Stimulated activated CD8-positive, alpha-beta memory T cell treated with anti-CD3 and anti-CD28 coated beads, Interleukin-7, amount 100 ng/mL, for 48 hours (primary cell): ENCODE measurements around the gene SMNDC1.
"Not testable (repeated sequence)": the region's sequence is repeated elsewhere in the genome, so short reads cannot be mapped to it uniquely, and the experiment has no call there.

Source experiments
- DNase-seq, 2 donors: peaks; one replicate each; pipeline ENCODE4 v3.0.0-alpha.2; 2020; ENCODE audit warnings: low read depth in 1 of 2; ENCODE audit errors: extremely low read depth in 1 of 2

Gene SMNDC1

DNA sequence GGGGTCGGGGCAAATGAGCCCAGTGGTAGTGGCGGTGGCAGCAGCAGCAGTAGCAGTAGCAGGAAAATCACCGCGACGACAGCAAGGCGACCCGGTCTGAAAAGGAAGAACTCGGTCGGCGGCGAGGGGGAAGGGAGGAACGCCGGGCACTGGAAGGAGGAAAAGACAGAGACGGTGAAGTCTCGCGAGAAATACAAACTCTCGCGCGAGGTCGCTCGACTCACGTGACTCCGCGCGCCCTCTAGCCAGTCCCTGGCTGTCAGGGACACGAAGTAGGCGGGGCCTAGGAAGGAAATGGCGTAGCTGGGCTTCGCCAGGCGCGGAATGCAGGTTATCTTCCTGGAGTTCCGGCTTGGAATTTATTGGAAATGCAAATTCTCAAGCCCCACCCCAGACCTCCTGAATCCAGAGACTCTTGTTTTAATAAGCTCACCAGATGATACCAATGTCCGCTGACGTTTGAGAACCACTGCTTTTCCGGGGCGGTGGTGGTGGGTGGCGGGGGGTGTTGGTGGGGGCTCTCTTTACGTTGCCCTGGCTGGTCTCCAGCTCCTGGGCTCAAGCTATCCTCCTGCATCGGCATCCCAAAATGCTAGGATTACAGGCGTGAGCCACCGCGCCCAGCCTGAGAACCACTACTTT lies at the start of gene SMNDC1:
TSS of gene SMNDC1 (minus strand) at position 141 of the 642 bp plus-strand sequence. CDS start 1,333 bp downstream, outside the sequence.
- DNase-seq, result peak; percentile 93 to 94

DNA sequence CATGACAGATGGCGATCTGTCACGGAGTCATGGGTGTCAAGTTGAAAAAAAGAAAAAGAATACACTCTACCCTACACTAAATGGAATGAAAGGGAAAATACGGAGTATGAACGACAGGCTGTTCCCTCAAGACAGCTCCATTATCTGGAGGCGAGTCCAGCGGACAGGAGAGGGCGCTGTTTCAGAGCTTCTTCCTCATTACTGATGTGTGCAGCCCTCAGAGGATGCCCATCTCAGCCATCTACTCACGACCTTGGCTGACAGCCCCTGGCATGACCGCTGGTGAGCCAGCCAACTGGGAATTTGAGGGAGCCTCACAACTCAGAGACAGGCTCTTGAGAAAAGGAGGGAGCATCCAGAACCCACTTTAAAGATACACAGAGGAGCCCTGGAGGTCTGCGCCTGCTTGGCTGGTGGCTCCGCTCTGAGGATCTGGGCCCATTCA lies 49.6 kb upstream of the SMNDC1 start:
- DNase-seq, result peak; percentile 50 to 84

DNA sequence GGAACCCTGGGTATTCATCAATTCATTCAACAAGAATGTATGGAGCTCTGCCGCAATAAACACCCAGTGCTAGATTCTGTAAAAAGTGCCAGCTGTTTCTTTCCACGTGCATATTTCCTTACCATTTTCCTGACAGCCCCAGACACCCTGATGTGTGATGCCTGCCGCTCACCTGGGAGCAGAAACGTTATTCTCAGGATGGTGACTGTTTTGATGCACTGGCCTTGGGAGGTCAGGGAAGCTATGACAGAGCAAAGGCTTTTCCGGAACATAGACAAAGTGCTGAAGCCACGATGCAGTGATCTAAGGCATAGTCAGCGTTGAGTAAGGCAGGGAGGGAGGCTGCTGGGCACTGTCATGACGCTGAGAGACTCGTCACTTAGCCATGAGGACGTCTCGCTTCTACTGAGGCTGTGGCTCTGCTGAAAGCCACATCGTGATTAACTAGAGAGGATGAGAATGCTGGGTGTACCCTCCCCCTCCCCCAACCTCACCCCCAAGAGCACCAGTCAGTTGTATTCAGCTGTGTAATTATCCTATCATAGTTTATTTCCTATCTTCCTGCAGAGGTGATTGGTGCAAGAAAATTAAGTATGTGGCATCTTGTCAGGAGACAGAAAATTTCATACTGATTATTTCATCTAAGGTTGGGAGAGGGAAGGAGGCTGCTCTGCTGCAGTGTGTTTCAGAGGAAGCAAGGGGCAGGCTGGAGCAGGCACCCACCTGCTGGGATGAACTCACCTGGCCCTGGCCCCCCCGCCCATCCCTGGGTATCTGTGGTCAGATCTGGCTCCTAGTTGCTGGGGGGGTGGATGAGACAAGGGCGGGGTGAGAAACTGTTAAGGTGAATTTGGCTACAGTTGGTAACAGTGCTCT lies 48.8 kb upstream of the SMNDC1 start:
- DNase-seq, result peak; percentile 52 to 87

DNA sequence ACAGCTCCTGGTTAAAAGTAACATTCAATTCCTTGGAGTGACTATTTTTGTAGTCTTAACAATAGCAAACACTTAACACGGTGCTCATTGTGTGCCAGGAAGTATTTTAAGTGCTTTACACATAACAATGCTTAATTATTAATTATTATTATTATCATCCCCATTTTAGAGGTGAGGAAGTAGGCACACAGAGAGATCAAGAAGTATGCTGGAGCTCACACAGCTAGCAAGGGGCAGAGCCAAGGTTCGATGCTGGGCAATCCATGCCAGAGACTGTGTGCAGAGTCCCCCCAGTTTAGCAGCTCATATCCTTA lies 48.2 kb upstream of the SMNDC1 start:
- no peak for DNase-seq

DNA sequence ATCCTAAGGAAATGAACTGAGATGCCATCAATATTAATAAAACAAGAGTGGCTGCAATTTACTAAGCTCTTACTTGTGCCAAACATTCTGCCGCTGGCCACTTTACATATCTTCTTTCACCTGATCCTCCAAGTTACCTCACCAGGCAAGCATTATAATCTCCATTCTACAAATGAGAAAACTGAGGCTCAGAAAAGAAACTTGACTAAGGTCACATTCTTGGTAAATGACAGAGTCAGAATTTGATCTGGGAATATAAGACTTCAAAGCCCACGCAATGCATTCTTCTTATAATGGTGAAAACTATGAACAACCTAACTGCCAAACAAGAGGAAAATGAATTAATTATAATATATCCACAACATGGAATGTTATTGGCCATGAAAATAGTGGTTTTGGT lies 46.1 kb upstream of the SMNDC1 start:
- no peak for DNase-seq

DNA sequence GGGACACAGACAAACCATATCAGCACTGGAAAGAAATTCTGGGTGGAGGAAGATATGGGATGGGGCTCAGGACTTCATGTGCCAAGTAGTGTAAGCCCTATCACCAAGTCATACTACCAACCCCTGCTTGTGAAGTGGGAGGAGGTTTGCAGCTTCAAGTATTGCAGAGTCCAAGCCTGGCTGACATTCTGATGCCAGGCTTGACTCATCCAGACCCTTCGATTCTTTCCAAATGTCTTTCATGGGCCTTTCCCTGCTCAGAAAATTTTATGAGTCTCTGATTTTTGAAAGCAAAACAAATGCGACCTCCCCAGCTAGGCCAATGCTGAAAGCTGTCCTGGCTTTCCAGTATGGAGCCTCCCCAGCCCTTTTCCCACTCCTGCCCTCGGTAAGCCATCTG lies 45.1 kb upstream of the SMNDC1 start:
- DNase-seq, result no peak

DNA sequence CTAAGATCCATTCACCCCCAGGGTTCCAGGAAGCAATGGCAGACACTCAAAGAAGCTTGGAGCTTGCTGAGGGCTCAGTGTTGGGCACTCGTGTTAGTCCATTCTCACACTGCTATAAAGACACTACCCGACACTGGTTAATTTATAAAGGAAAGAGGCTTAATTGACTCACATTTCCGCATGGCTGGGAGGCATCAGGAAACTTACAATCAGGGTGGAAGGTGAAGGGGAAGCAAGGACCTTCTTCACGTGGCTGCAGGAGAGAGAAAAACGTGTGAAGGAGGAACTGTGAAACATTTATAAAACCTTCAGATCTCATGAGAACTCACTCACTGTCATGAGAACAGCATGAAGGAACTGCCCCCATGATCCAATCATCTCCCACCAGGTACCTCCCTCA lies 44.7 kb upstream of the SMNDC1 start:
- no peak for DNase-seq

DNA sequence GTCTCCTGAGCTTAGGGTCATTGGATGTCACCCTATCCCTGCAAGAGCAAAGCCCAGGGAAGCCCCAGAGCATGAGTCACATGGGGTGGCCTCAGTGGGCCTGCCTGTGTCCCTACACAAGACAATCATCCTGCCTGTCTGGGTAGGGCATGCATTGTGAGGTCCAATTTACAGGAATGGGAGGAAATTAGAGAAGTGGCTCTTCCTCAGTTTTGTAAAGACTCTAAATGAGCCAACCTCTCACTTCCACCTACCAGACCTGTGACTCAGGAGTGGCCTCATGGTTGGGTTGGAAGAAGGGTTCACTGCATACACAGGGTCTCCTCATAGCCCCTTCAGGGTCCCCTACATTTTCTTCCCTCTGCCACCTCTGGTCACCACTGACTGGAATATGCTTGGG lies 43.6 kb upstream of the SMNDC1 start:
- no peak for DNase-seq

DNA sequence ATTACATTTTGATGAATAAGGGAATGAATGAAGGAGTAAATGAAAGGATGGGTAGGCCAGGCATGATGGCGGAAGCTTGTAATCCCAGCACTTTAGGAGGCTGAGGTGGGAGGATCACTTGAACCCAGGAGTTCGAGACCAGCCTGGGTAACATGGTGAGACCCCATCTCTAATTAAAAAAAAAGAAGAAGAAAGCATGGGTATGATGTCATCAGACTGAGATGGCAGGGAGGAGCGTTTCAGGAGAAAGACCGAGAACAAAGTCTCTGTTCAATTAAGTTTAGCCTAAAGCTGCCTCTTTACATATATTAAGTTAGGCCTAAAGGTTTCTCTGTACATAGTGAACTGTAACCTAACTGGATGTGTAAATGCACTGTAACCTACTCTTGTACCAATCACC lies 42.2 kb upstream of the SMNDC1 start:
- no peak for DNase-seq

DNA sequence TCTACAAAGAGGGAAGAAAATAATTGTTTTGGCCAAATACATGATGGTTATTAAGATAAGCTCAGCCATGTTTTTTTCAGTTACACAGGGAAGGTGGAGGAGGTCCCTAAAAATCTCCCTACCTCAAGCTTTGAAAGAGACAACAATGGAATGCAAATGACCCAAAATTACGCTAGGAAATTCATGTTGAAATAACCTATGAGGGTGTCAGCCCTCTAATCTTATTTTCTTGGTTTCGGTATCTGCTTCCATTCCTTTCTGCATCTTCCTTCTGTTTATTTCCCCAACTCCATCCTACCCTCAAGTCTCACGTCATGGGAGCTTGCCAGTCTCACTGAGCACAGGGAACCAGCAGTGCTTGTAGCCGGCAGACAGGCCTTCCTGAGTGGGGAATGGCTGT lies 40.6 kb upstream of the SMNDC1 start:
- DNase-seq, result no peak

DNA sequence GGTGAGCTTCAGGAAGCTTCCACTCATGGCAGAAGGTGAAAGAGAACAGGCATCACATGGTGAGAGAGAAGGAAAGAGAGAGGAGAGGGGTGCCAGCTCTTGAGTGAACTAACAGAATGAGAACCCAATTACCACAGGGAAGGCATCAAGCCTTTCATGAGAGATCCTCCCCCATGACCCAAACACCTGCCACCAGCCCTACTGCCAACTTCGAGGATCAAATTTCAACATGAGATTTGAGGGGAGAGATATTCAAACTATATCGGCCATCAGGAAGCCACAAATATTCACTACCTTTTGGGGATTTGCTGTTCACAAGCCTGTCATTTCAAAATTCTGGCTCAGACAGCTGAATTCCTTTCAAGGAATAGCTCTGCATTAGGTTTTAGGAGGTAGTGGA lies 39.9 kb upstream of the SMNDC1 start:
- no peak for DNase-seq

DNA sequence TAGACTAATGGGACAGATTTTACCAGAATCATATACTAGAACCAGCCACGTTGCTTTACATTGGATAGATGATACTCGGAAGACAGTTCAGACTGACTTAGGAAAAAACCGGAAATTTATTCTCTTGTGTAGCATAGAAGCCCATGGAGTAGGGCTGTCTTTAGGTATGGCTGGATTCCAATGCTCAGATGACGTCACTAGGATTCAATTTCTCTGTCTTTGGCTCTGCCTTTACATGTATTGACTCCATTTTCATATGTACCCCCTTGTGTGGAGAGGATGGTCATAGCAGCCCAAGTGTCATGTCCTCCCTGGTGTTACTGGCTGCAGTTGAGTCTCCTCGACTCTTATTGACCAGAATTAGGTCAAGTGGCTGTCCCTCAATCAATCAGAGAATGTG lies 39.2 kb upstream of the SMNDC1 start:
- no peak for DNase-seq

DNA sequence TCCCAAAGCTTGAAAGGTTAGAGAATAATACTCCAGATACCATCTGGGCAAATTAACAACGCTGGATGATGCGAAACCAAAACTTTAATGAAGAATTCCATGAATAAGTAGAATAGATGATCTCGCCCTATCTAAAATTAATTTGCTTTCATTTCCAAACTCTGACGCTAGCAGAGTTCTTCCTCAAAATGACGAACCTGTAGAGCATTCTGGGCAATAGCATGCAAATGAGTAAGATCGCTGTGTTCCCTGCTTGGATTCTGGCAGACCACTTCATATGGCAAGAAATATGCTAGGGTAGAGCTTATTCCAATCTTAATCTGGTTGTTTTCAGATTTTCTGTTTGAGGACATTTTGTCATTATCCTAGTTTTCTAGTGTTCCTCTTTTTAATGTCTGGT lies 36.1 kb upstream of the SMNDC1 start:
- DNase-seq, result no peak

DNA sequence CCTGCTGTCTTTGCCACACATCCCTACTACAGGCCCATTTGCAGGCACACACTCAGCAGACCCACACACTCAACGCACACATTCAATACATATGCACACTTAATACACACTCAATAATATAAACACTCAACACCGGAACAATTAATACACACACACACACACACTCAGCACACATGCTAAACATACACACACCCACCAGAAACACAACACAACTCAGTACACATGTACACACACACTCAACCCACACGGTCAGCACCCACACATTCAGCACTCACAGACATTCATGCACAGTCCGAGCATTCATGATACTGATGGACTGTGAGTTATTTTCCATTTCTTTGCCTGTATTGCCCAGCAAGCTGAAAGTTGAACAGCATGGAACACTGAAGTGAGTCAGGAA lies 35.4 kb upstream of the SMNDC1 start:
- no peak for DNase-seq

DNA sequence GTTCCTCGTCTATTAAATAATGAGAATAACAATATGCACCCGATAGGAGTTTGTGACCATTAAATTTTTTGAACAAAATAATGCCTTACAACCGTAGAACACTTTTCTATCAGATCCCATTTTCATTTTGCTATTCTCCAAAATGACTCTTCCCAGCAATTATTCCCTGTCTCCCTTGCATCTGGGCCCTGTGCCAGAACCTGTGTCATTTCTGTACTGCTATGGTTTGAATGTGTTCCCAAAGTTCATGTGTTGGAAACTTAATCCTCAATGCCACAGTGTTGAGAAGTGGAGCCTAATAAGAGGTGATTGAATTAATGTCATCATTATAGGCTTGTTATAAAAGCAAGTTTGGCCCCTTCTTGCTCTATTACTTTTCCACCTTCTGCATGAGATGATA lies 33.2 kb upstream of the SMNDC1 start:
- DNase-seq, result no peak

DNA sequence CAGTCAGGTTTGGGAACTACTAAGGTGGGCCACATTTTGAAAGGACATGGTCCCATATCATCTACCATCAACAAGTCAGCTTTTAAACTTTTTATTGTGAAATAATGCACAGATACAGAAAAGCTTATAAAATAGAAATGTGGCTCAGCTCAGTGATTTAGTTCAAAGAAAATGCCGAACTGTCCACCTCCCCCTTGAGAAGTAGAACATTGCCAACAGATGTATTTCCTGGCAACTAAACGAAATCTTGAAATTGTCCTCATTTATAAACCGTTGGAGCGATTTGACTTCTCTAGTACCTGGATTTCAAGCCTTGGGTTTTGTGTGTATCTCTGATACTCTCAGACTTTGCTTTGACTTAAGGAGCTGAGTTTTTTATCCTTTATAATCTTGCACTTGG lies 32.7 kb upstream of the SMNDC1 start:
- DNase-seq, result no peak

DNA sequence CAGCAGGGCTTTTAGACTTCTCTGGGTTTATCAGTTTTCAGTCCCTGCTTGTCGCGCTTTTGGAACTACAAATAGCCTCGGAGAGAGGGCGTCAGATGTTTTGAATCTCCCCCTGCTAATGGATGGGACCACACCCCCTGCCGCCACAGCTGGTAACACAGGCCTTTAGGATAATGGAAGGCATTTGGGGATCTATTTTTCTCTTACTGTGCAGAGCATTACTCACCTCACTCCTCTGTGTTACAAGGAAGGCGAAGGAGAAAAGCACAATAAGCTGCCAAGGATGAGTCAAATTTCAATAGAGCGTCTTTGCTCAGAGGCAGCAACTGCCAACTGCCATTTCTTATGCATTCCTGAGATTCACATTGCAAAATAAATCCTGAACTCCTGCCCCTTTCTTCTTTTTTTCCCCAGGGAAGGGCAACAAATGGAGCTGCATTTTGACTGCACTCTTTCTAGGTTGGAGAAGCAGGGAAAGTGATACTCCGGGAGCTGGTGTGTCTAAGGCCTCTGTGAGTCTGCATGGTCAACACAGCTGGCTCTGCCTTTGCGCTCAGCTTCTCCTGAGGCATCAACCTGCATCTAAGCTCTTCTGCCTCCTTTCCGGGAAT lies 31.5 kb upstream of the SMNDC1 start:
- no peak for DNase-seq

DNA sequence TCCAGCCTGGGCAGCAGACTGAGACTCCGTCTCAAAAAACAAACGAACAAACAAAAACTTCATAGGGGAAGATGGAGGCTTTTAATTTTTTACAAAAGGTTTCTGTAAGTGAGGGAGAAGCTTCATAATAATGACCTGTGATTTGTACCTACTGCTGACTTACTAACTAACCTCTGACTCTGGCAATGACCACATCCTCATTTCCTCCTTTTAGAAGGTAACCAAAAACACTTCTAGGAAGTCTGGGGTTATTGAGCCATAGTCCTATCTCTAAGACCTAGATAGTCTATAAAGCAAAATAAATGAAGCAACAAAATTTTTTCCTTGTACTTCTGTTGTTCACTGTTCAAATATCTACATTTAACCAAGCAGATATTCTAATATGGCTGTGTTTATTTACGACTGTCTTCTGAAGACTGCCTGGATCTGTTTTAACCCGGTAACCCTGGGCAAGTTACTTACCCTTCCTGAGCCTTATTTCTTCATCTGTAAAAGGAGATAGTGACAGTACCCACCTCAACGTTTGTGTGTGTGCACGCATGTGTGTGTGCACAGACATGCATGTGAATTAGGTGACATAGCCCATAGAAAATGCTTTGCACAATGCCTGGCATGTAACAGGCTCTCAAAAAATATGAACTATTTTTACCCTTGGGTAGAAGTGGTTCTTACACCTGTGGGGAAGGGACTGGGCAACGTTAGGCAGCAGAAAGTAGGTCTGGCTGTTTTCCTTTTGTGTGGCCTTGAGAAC lies 30.8 kb upstream of the SMNDC1 start:
- no peak for DNase-seq

DNA sequence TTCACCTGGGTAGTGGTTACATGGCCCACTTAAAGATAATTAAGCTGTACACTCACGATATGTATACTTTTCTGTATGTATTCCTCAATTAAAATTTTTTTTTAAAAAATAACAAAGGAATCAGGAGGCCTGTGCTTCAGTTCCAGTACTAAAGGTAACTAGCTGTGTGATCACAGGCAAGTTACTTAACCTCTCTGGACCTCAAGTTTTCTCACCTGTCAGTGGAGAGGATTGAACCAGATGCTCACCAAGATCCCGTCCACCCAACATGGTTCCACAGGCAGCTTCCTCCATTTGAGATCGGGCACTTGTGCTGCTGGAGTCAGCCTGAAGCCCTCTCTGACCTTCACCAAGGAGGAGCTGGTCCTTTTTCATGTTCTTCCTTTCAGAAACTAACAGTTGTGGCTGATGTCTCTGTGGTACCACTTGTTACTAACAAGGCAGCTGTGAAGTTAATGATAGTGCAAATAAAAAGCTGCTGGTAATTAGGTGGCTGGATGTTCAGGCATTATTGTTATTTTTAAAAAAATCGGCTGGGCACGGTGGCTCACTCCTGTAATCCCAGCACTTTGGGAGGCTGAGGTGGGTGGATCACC lies 29.4 kb upstream of the SMNDC1 start:
- no peak for DNase-seq

DNA sequence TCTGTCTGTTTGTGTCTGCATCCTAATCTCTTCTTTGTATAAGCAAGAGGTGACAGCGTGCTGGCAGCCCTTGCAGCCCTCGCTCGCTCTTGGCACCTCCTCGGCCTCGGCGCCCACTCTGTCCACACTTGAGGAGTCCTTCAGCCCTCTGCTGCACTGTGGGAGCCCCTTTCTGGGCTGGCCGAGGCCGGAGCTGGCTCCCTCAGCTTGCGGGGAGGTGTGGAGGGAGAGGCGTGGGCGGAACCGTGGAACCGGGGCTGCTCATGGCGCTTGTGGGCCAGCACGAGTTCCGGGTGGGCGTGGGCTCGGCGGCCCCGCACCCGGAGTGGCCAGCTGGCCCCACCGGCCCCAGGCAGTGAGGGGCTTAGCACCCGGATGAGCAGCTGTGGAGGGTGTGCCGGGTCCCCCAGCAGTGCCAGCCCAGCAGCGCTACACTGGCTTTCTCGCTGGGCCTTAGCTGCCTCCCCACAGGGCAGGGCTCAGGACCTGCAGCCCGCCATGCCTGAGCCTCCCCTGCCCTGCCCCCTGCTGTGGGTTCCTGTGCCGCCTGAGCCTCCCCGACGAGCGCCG lies 26.6 kb upstream of the SMNDC1 start:
- not testable (repeated sequence) for DNase-seq

DNA sequence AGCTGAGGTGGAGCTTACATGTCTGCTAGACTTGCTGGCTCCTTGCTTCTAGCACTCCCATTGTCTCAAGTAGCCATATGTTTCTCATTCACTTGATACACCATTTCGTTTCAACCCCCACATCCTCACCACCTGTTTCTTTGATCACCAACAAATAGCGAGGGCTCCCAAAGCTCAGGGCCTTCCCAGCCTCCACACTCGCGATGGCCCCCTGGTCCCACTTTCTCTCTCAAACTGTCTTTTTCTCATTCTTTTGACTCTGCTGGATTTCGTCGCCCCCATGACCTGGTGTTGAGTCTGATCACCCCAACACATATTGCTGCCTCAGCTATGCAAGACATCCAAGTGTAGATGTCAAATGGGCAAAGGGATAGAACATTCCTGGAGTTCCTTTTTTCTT lies 26.0 kb upstream of the SMNDC1 start:
- no peak for DNase-seq
